K562 (cell line): Measurements from ENCODE around the gene SLC43A2. TPM values are rescaled to one million over a fixed set of nuclear protein-coding genes. Genes with fewer than 3 reads are reported as not detected.

Source experiments
- BDP1 ChIP-seq: IDR thresholded peaks from 3 replicates; pipeline ENCODE4 v1.6.1; 2011; ENCODE audit not compliant: insufficient read length, insufficient read depth
- BHLHE40 ChIP-seq: IDR thresholded peaks from 2 replicates; pipeline ENCODE4 v1.6.1; 2011; ENCODE audit warnings: low read length, improper control_type of control experiment
- CBX2 ChIP-seq: fragments of 200-600 bp; sonication (generic); IDR thresholded peaks from one replicate; pipeline ENCODE4 v1.6.1; 2012; ENCODE audit warnings: mild to moderate bottlenecking, low read length, inconsistent platforms; ENCODE audit not compliant: insufficient read depth, poor library complexity, severe bottlenecking
- DMBX1 ChIP-seq: fragments of 250-450 bp; sonication (Bioruptor Pico); IDR thresholded peaks from 2 replicates; pipeline ENCODE4 v1.8.0; 2022; ENCODE audit warnings: inconsistent platforms, mild to moderate bottlenecking, moderate library complexity, borderline replicate concordance
- ELF4 ChIP-seq: fragments of 450-650 bp; formaldehyde crosslinking; IDR thresholded peaks from 2 replicates; pipeline ENCODE4 v1.4.0; 2022; ENCODE audit warnings: missing genetic modification characterization
- ETV5 ChIP-seq: sonication (generic); formaldehyde crosslinking; IDR thresholded peaks from 2 replicates; pipeline ENCODE4 v1.4.0; 2020; ENCODE audit warnings: low read depth, mild to moderate bottlenecking, missing genetic modification reagents
- GATA2 ChIP-seq: sonication (generic); formaldehyde crosslinking; IDR thresholded peaks from 2 replicates; pipeline ENCODE4 v1.4.0; 2020; ENCODE audit warnings: mild to moderate bottlenecking, missing genetic modification reagents
- NFYB ChIP-seq: IDR thresholded peaks from 2 replicates; pipeline ENCODE4 v1.6.1; 2011; ENCODE audit warnings: mild to moderate bottlenecking, moderate library complexity; ENCODE audit not compliant: insufficient read length; ENCODE audit errors: extremely low read depth
- RFX5 ChIP-seq: IDR thresholded peaks from 2 replicates; pipeline ENCODE4 v1.6.1; 2011; ENCODE audit warnings: low read depth, mild to moderate bottlenecking, improper control_type of control experiment, low read length
- RNF219 ChIP-seq: fragments of 250-450 bp; sonication (Bioruptor Pico); IDR thresholded peaks from 2 replicates; pipeline ENCODE4 v1.5.0; 2022; ENCODE audit warnings: mild to moderate bottlenecking
- ZFPM2 ChIP-seq: fragments of 250-450 bp; sonication (Bioruptor Pico); IDR thresholded peaks from 2 replicates; pipeline ENCODE4 v1.5.1; 2022; ENCODE audit warnings: mild to moderate bottlenecking
- ZNF347 ChIP-seq: fragments of 450-650 bp; formaldehyde crosslinking; IDR thresholded peaks from 2 replicates; pipeline ENCODE4 v1.4.0; 2020; ENCODE audit warnings: low read depth, mild to moderate bottlenecking, moderate library complexity
- ZNF398 ChIP-seq: fragments of 250-450 bp; sonication (Bioruptor Pico); IDR thresholded peaks from 2 replicates; pipeline ENCODE4 v1.8.0; 2021; ENCODE audit warnings: moderate library complexity, mild to moderate bottlenecking, inconsistent platforms
- ZNF668 ChIP-seq: fragments of 250-450 bp; sonication (Bioruptor Pico); IDR thresholded peaks from 2 replicates; pipeline ENCODE4 v1.8.0; 2022; ENCODE audit warnings: mild to moderate bottlenecking, inconsistent platforms
- ZNF717 ChIP-seq: fragments of 250-450 bp; sonication (Bioruptor Pico); IDR thresholded peaks from 2 replicates; pipeline ENCODE4 v1.5.0; 2021
- ZNF740 ChIP-seq, 3 experiments: fragments of 200-800 bp in 1 of 3; sonication (Bioruptor generic) in 1 of 3; sonication (generic) in 1 of 3; formaldehyde crosslinking in 1 of 3; IDR thresholded peaks; 2 replicates each; pipeline versions ENCODE4 v1.6.1 to v1.8.0; 2016 to 2022; ENCODE audit warnings: mild to moderate bottlenecking in 2 of 3, missing compliant biosample characterization in 2 of 3, missing genetic modification characterization in 2 of 3, missing genetic modification reagents in 1 of 3
- polyA plus RNA-seq, 8 experiments: library from polyadenylated mRNA; depleted of rRNA in 4 of 8; stranded (reverse) in 5 of 8; unstranded in 3 of 8; fragments of >200 nt; fragmentation: Nextera tagmentation in 2 of 8; fragmentation: Illumina TruSeq in 1 of 8; extraction: Ambion mirVana in 2 of 8; extraction: Trizol in 1 of 8; gene quantifications; 2 replicates each; pipeline versions ENCODE4 v1.2.1 to v1.2.3, GENCODE V29; 2011 to 2014; ENCODE audit warnings: inconsistent platforms in 1 of 8, missing spikeins in 1 of 8
- total RNA-seq, 7 experiments: library from RNA; depleted of rRNA in 6 of 7; stranded (reverse); fragments of >200 nt in 6 of 7; fragmentation: Illumina TruSeq in 2 of 7; extraction: Trizol in 2 of 7; gene quantifications; 2 replicates each; pipeline versions ENCODE4 v1.2.1 to v1.2.3, GENCODE V29; 2011 to 2021; ENCODE audit warnings: low replicate concordance in 1 of 7
- TF ChIP-seq, protein P1 (sequence below): sonication (generic); formaldehyde crosslinking; IDR thresholded peaks from 2 replicates; pipeline ENCODE4 v1.8.1; 2023; ENCODE audit warnings: missing genetic modification reagents, mild to moderate bottlenecking, borderline replicate concordance

SLC43A2 gene
- total and polyA plus RNA-seq, 9 of the 15 experiments (the other 6 are each of a cell fraction or from before 2014, with no cell fraction given), result 0.03 to 10.2 (median 3.6) TPM

DNA sequence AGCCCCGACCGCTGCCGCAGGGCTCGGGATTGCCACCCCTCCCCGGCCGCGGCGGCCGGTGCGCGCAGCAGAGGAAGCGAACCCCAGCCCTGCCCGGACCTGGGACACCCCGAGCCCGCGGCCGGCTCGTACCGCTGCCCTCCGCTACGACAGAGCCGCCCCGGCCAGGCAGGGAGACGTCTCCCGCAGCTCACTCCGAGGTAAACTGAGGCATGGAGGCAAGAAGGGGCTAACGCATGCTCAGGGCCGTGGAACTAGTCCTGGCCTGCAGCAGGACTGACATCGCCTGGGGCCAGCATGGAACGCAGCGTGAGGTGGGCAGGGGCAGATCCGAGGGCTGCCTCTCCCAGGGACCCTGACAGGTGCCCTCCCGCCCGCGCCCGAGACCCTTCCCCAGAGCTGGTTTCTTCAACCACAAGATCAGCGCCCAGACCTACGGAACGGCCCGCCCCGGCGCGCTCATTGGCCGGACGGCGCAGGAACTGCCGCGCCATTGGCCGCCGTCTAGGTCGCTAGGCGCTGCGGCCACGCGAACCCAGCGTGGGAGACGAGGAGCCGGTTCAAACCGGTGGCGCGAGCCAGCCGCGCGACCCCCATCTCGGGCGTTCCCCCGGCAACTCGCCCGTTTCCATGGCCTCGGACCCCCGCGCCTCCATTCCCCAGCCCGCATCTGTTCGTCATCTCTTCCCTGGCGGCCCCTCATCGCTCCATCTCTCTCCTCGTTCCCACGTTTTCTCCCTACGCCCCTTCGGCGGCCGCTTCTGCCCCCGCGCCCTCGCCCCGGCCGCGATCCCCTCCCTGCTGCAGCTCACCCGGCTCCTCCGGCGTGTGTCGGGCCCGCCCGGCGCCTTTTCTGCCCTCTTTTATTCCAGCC is at the start of gene SLC43A2 (continued):
- TF ChIP-seq RNF219 (CRISPR knock-in tag) (no peak), ZNF717 (CRISPR knock-in tag) (no peak), ZFPM2 (CRISPR knock-in tag) (no peak), DMBX1 (CRISPR knock-in tag) (no peak), BDP1 (no peak), ZNF347 (no peak), BHLHE40 (no peak), ETV5 (CRISPR knock-in tag) (no peak), ZNF668 (CRISPR knock-in tag) (no peak), GATA2 (CRISPR knock-in tag) (no peak), ZNF398 (no peak), NFYB (peak; percentile 85), ZNF740 (CRISPR knock-in tag; IDR thresholded peaks at IDR 0.05) (no peak), ZNF740 (tag; IDR thresholded peaks at IDR 0.05) (no peak), ELF4 (no peak), CBX2 (no peak), RFX5 (no peak)
- TF ChIP-seq, protein P1, sequence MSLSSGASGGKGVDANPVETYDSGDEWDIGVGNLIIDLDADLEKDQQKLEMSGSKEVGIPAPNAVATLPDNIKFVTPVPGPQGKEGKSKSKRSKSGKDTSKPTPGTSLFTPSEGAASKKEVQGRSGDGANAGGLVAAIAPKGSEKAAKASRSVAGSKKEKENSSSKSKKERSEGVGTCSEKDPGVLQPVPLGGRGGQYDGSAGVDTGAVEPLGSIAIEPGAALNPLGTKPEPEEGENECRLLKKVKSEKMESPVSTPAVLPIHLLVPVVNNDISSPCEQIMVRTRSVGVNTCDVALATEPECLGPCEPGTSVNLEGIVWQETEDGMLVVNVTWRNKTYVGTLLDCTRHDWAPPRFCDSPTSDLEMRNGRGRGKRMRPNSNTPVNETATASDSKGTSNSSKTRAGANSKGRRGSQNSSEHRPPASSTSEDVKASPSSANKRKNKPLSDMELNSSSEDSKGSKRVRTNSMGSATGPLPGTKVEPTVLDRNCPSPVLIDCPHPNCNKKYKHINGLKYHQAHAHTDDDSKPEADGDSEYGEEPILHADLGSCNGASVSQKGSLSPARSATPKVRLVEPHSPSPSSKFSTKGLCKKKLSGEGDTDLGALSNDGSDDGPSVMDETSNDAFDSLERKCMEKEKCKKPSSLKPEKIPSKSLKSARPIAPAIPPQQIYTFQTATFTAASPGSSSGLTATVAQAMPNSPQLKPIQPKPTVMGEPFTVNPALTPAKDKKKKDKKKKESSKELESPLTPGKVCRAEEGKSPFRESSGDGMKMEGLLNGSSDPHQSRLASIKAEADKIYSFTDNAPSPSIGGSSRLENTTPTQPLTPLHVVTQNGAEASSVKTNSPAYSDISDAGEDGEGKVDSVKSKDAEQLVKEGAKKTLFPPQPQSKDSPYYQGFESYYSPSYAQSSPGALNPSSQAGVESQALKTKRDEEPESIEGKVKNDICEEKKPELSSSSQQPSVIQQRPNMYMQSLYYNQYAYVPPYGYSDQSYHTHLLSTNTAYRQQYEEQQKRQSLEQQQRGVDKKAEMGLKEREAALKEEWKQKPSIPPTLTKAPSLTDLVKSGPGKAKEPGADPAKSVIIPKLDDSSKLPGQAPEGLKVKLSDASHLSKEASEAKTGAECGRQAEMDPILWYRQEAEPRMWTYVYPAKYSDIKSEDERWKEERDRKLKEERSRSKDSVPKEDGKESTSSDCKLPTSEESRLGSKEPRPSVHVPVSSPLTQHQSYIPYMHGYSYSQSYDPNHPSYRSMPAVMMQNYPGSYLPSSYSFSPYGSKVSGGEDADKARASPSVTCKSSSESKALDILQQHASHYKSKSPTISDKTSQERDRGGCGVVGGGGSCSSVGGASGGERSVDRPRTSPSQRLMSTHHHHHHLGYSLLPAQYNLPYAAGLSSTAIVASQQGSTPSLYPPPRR, result no peak
